ENCODE measurements around the gene CARD11.

Gene CARD11

GRCh38 chr7:2886900-2887299 lies 156.8 kb downstream of the CARD11 start:
- peak; percentile 78 for DNase-seq (ENCODE audit: low spot score)
- TF ChIP-seq CTCF (IDR thresholded peaks at IDR 0.05; ENCODE audit: extremely low read depth, missing control alignments), result peak; percentile 79

GRCh38 chr7:2886391-2886790 lies 157.3 kb downstream of the CARD11 start:
- no peak for TF ChIP-seq CTCF (IDR thresholded peaks at IDR 0.05; ENCODE audit: extremely low read depth, missing control alignments)
- DNase-seq (ENCODE audit: low spot score), result no peak

- no peak for TF ChIP-seq CTCF (IDR thresholded peaks at IDR 0.05; ENCODE audit: extremely low read depth, missing control alignments)
- no peak for DNase-seq (ENCODE audit: low spot score)
These were observed 159.5 kb downstream of the CARD11 start for GRCh38 chr7:2884161-2884560.

GRCh38 chr7:2883101-2883500 lies 160.6 kb downstream of the CARD11 start:
- no peak for DNase-seq (ENCODE audit: low spot score)
- TF ChIP-seq CTCF (IDR thresholded peaks at IDR 0.05; ENCODE audit: extremely low read depth, missing control alignments), result no peak

- DNase-seq (ENCODE audit: low spot score), result no peak
- no peak for TF ChIP-seq CTCF (IDR thresholded peaks at IDR 0.05; ENCODE audit: extremely low read depth, missing control alignments)
These were observed 161.6 kb downstream of the CARD11 start for GRCh38 chr7:2882111-2882510.

GRCh38 chr7:2880874-2881533 lies 162.7 kb downstream of the CARD11 start:
- DNase-seq (ENCODE audit: low spot score), result no peak
- TF ChIP-seq CTCF (IDR thresholded peaks at IDR 0.05; ENCODE audit: extremely low read depth, missing control alignments), result no peak

GRCh38 chr7:2880051-2880450 lies 163.6 kb downstream of the CARD11 start:
- DNase-seq (ENCODE audit: low spot score), result no peak
- no peak for TF ChIP-seq CTCF (IDR thresholded peaks at IDR 0.05; ENCODE audit: extremely low read depth, missing control alignments)

All from GM20000 (cell line).